ENCODE results near the gene OSTC.

GRCh38 chr4:108644237-108644636 is 6.2 kb upstream of the OSTC start:
- no peak for TF ChIP-seq CTCF (optimal IDR thresholded peaks at IDR 0.05 in 1 of 3, IDR thresholded peaks at IDR 0.05 in 1 of 3, conservative IDR thresholded peaks at IDR 0.05 in 1 of 3; ENCODE audit: extremely low read depth in 1 of 3, insufficient read depth in 2 of 3, low read length in 3 of 3)
- no peak for TF ChIP-seq EZH2 (IDR thresholded peaks at IDR 0.05; ENCODE audit: low read length)
